Measurements from ENCODE around the gene SSC4D.
"Not testable (repeated sequence)": the region's sequence is repeated elsewhere in the genome, so short reads cannot be mapped to it uniquely, and the experiment has no call there.

Gene SSC4D

GRCh38 chr7:76417654-76418310 lies 8.3 kb upstream of the SSC4D start:
- not testable (repeated sequence) for DNase-seq

GRCh38 chr7:76412249-76412648 lies 2.8 kb upstream of the SSC4D start:
- no peak for DNase-seq

GRCh38 chr7:76411626-76412025 lies 2.1 kb upstream of the SSC4D start:
- DNase-seq = no peak

GRCh38 chr7:76408121-76408560 lies 1.4 kb downstream of the SSC4D start:
- DNase-seq = no peak

GRCh38 chr7:76407718-76408117 lies 1.8 kb downstream of the SSC4D start:
- DNase-seq = no peak

- DNase-seq = no peak
Observed at GRCh38 chr7:76405738-76406137, 3.8 kb downstream of the SSC4D start.

GRCh38 chr7:76403780-76404494 lies 5.6 kb downstream of the SSC4D start:
- DNase-seq = no peak

- not testable (repeated sequence) for DNase-seq
Observed at GRCh38 chr7:76403097-76403496, 6.4 kb downstream of the SSC4D start.

- no peak for DNase-seq
Observed at GRCh38 chr7:76400248-76400647, 9.2 kb downstream of the SSC4D start.

- DNase-seq = peak; percentile 83
Observed at GRCh38 chr7:76397409-76398183, 11.9 kb downstream of the SSC4D start.

GRCh38 chr7:76396864-76397263 lies 12.6 kb downstream of the SSC4D start:
- DNase-seq = no peak

GRCh38 chr7:76395965-76396726 lies 13.4 kb downstream of the SSC4D start:
- no peak for DNase-seq

- not testable (repeated sequence) for DNase-seq
Observed at GRCh38 chr7:76395605-76395964, 13.9 kb downstream of the SSC4D start.

GRCh38 chr7:76394957-76395356 lies 14.5 kb downstream of the SSC4D start:
- no peak for DNase-seq

GRCh38 chr7:76393116-76394031 lies 16.1 kb downstream of the SSC4D start:
- peak; percentile 88 for DNase-seq

GRCh38 chr7:76392531-76393115 lies 16.9 kb downstream of the SSC4D start:
- DNase-seq = no peak

- no peak for DNase-seq
Observed at GRCh38 chr7:76390092-76390491, 19.4 kb downstream of the SSC4D start.

GRCh38 chr7:76387789-76388188 lies 21.7 kb downstream of the SSC4D start:
- DNase-seq = not testable (repeated sequence)

- DNase-seq = no peak
Observed at GRCh38 chr7:76386691-76387260, 22.7 kb downstream of the SSC4D start.

GRCh38 chr7:76383089-76383944 lies 26.2 kb downstream of the SSC4D start:
- no peak for DNase-seq

Data from stimulated activated CD4-positive, alpha-beta T cell treated with anti-CD3 and anti-CD28 coated beads, Interleukin-1b, Interleukin-23, amount 100 ng/mL, for 48 hours (primary cell).